H1 (cell line): Measurements from ENCODE around the gene PPP1R14B. TPM values are rescaled to one million over a fixed set of nuclear protein-coding genes. Genes with fewer than 3 reads are reported as not detected.
A peak's percentile ranks its signal among the peaks of the same experiment; 100 is the strongest.

Source experiments
- ASH2L ChIP-seq: fragments of 200-600, 300-600 bp; sonication (generic); IDR thresholded peaks from one replicate; pipeline ENCODE4 v1.7.1; 2017; ENCODE audit warnings: low read length
- CEBPB ChIP-seq: IDR thresholded peaks from 2 replicates; pipeline ENCODE4 v1.6.1; 2012; ENCODE audit warnings: low read depth, low read length
- CHD1 ChIP-seq: IDR thresholded peaks from 2 replicates; pipeline ENCODE4 v1.6.1; 2012; ENCODE audit warnings: low read depth, low read length, improper control_type of control experiment
- CHD2 ChIP-seq: IDR thresholded peaks from 2 replicates; pipeline ENCODE4 v1.6.1; 2012; ENCODE audit warnings: low read length, improper control_type of control experiment
- FOSL1 ChIP-seq: IDR thresholded peaks from 2 replicates; pipeline ENCODE4 v1.6.1; 2011; ENCODE audit warnings: mild to moderate bottlenecking, low read depth, low read length, moderate library complexity; ENCODE audit not compliant: insufficient read depth
- GTF2F1 ChIP-seq: IDR thresholded peaks from 2 replicates; pipeline ENCODE4 v1.6.1; 2012; ENCODE audit warnings: low read depth, low read length, improper control_type of control experiment, borderline replicate concordance
- HDAC2 ChIP-seq, 2 experiments: fragments of 300-600 bp in 1 of 2; sonication (generic) in 1 of 2; IDR thresholded peaks; 2 replicates each; pipeline ENCODE4 v1.6.1; 2011 to 2012; ENCODE audit warnings: low read depth in 2 of 2, low read length in 2 of 2, mild to moderate bottlenecking in 2 of 2, moderate library complexity in 2 of 2, borderline replicate concordance in 1 of 2, inconsistent platforms in 1 of 2
- HDAC6 ChIP-seq: IDR thresholded peaks from one replicate; pipeline ENCODE4 v1.7.1; 2012; ENCODE audit warnings: low read depth, mild to moderate bottlenecking, inconsistent platforms, low read length, moderate library complexity
- MAFK ChIP-seq: IDR thresholded peaks from 2 replicates; pipeline ENCODE4 v1.6.1; 2012; ENCODE audit warnings: low read depth, mild to moderate bottlenecking, improper control_type of control experiment, low read length
- PHF8 ChIP-seq: fragments of 200-600 bp; sonication (generic); conservative IDR thresholded peaks from 2 replicates; pipeline ENCODE4 v1.7.1; 2012; ENCODE audit warnings: low read depth, mild to moderate bottlenecking, inconsistent platforms, low read length, moderate library complexity
- POLR2A ChIP-seq, 2 experiments: IDR thresholded peaks; 1 replicate in 1 of 2; 2 replicates in 1 of 2; pipeline ENCODE4 v1.6.1; 2011; ENCODE audit warnings: low read depth in 2 of 2, low read length in 2 of 2, mild to moderate bottlenecking in 2 of 2; ENCODE audit errors: control extremely low read depth in 1 of 2
- RAD21 ChIP-seq, 2 experiments: IDR thresholded peaks in 1 of 2; conservative IDR thresholded peaks in 1 of 2; 2 replicates each; pipeline ENCODE4 v1.6.1; 2011; ENCODE audit warnings: low read depth in 2 of 2, low read length in 2 of 2, improper control_type of control experiment in 1 of 2, inconsistent platforms in 1 of 2, mild to moderate bottlenecking in 1 of 2, moderate library complexity in 1 of 2
- SIN3A ChIP-seq, 2 experiments: IDR thresholded peaks in 1 of 2; conservative IDR thresholded peaks in 1 of 2; 2 replicates each; pipeline ENCODE4 v1.6.1; 2011 to 2012; ENCODE audit warnings: low read length in 2 of 2, improper control_type of control experiment in 1 of 2, low read depth in 1 of 2, mild to moderate bottlenecking in 1 of 2
- SIX5 ChIP-seq: IDR thresholded peaks from 2 replicates; pipeline ENCODE4 v1.6.1; 2011; ENCODE audit warnings: mild to moderate bottlenecking, low read depth, low read length
- SRF ChIP-seq: IDR thresholded peaks from 2 replicates; pipeline ENCODE4 v1.6.1; 2011; ENCODE audit warnings: mild to moderate bottlenecking, low read depth, low read length, moderate library complexity
- TAF1 ChIP-seq: IDR thresholded peaks from 2 replicates; pipeline ENCODE4 v1.6.1; 2011; ENCODE audit warnings: mild to moderate bottlenecking, low read depth, low read length
- ZNF274 ChIP-seq: IDR thresholded peaks from 2 replicates; pipeline ENCODE4 v1.7.0; 2012; ENCODE audit warnings: low read length, borderline replicate concordance; ENCODE audit errors: extremely low read depth
- polyA plus RNA-seq, 7 experiments: library from polyadenylated mRNA; depleted of rRNA in 3 of 7; stranded (reverse) in 5 of 7; unstranded in 2 of 7; fragments of >200 nt in 5 of 7; fragments of 200-250 nt in 2 of 7; gene quantifications; 1 replicate in 5 of 7; 2 replicates in 1 of 7; 4 replicates in 1 of 7; pipeline versions ENCODE4 v1.2.1 to v1.2.3, GENCODE V29; 2011 to 2013; ENCODE audit warnings: missing spikeins in 2 of 7, mixed read lengths in 2 of 7
- total RNA-seq: library from RNA; stranded (reverse); fragmentation: NEBNext Ultra II Directional; extraction: Animal tissue kit (Norgen Biotek cat#: 25700); gene quantifications from 2 replicates; pipeline ENCODE4 v1.2.1, GENCODE V29; 2021
- TF ChIP-seq, protein P1 (sequence below): IDR thresholded peaks from 2 replicates; pipeline ENCODE4 v1.6.1; 2012; ENCODE audit warnings: inconsistent platforms
- TF ChIP-seq, protein P2 (sequence below), 3 experiments: IDR thresholded peaks; 1 replicate in 2 of 3; 2 replicates in 1 of 3; pipeline versions ENCODE4 v1.5.1 to v1.6.1; 2011; ENCODE audit warnings: low read length in 3 of 3, mild to moderate bottlenecking in 3 of 3, inconsistent platforms in 2 of 3, low read depth in 1 of 3, moderate library complexity in 1 of 3; ENCODE audit not compliant: insufficient read depth in 1 of 3; ENCODE audit errors: control extremely low read depth in 1 of 3
- TF ChIP-seq, protein P3 (sequence below): IDR thresholded peaks from 2 replicates; pipeline ENCODE4 v1.6.1; 2011; ENCODE audit warnings: low read depth, mild to moderate bottlenecking, low read length; ENCODE audit not compliant: insufficient read depth

The PPP1R14B gene
- total and polyA plus RNA-seq, 2 of the 8 experiments (the other 6 are each of a cell fraction or from before 2014, with no cell fraction given) = 265 to 419 TPM

DNA sequence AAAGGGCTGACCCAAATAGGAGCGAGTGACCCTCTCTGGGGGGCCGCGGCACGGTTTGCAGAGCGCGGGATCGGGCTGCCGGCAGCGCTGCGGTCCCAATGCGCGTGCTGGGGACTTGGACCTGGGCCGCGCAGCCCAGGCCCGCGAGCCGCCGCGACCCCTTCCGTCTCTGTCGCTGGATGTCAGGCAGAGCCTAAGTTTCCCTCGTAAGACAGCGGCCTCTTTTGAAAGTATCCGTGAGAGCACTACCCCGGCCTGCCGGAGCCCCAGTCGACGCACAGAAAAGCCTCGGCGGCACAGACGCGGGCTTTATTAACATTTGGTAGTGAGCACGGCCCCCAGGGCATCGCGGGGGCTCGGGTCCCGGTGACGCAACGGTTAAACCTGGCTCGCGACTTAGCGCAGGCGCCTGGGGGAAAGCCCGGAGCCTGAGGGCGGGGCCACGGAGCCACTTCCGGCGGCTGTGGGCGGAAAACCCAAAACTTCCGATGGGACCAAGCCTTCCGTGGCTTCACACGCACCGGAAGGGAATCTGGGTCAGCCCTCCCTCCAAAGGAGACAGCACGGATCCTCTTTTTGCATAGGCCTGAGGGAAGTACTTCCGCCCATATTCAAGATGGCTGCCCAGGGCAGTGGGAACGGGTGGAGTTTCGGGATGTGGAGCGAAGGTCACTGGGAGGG, 22.9 kb upstream of the PPP1R14B start (continued):
- peak; percentile 37; the same call in 1 of the 2 replicates for TF ChIP-seq PHF8
- TF ChIP-seq GTF2F1 = peak; percentile 82; the same call in 1 of the 2 replicates
- no peak; a peak in 1 of 3 replicates for TF ChIP-seq POLR2A (IDR thresholded peaks at IDR 0.05; ENCODE audit: control extremely low read depth in 1 of 2, low read depth in 2 of 2, low read length in 2 of 2)
- no peak; the same call in none of the 2 replicates for TF ChIP-seq TAF1
- TF ChIP-seq HDAC6 = no peak
- peak; percentile 64 for TF ChIP-seq ASH2L
- TF ChIP-seq ZNF274 = no peak
- no peak for TF ChIP-seq CHD1
- peak in 1 of 2 experiments; percentile 8; a peak in 1 of 4 replicates for TF ChIP-seq RAD21 (IDR thresholded peaks at IDR 0.05 in 1 of 2, conservative IDR thresholded peaks at IDR 0.05 in 1 of 2; ENCODE audit: low read depth in 2 of 2, low read length in 2 of 2)
- TF ChIP-seq SIX5 = peak; percentile 79
- TF ChIP-seq FOSL1 = 0 out of 2 replicates have a peak, but pooled peaks have one; percentile 35
- no peak for TF ChIP-seq HDAC2 (IDR thresholded peaks at IDR 0.05; ENCODE audit: borderline replicate concordance in 1 of 2, low read depth in 2 of 2, low read length in 2 of 2)
- TF ChIP-seq SRF = peak; percentile 42; the same call in 1 of the 2 replicates
- peak; percentile 76 for TF ChIP-seq CHD2
- TF ChIP-seq MAFK = no peak
- TF ChIP-seq, protein P1, sequence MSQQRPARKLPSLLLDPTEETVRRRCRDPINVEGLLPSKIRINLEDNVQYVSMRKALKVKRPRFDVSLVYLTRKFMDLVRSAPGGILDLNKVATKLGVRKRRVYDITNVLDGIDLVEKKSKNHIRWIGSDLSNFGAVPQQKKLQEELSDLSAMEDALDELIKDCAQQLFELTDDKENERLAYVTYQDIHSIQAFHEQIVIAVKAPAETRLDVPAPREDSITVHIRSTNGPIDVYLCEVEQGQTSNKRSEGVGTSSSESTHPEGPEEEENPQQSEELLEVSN = peak; percentile 38; the same call in 1 of the 2 replicates
- TF ChIP-seq SIN3A (conservative IDR thresholded peaks at IDR 0.05 in 1 of 2, IDR thresholded peaks at IDR 0.05 in 1 of 2; ENCODE audit: low read depth in 1 of 2, low read length in 2 of 2) = peak; percentile 71 to 93; a peak in 2 of 4 replicates
- TF ChIP-seq CEBPB = peak; percentile 91
- TF ChIP-seq, protein P2, sequence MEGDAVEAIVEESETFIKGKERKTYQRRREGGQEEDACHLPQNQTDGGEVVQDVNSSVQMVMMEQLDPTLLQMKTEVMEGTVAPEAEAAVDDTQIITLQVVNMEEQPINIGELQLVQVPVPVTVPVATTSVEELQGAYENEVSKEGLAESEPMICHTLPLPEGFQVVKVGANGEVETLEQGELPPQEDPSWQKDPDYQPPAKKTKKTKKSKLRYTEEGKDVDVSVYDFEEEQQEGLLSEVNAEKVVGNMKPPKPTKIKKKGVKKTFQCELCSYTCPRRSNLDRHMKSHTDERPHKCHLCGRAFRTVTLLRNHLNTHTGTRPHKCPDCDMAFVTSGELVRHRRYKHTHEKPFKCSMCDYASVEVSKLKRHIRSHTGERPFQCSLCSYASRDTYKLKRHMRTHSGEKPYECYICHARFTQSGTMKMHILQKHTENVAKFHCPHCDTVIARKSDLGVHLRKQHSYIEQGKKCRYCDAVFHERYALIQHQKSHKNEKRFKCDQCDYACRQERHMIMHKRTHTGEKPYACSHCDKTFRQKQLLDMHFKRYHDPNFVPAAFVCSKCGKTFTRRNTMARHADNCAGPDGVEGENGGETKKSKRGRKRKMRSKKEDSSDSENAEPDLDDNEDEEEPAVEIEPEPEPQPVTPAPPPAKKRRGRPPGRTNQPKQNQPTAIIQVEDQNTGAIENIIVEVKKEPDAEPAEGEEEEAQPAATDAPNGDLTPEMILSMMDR (IDR thresholded peaks at IDR 0.05; ENCODE audit: control extremely low read depth in 1 of 3, insufficient read depth in 1 of 3, low read depth in 1 of 3, low read length in 3 of 3) = no peak; a peak in 2 of 4 replicates
- TF ChIP-seq, protein P3, sequence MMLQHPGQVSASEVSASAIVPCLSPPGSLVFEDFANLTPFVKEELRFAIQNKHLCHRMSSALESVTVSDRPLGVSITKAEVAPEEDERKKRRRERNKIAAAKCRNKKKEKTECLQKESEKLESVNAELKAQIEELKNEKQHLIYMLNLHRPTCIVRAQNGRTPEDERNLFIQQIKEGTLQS = peak; percentile 81; the same call in 1 of the 2 replicates
